ENCODE results near the gene VTCN1.
A peak's percentile ranks its signal among the peaks of the same experiment; 100 is the strongest.

VTCN1 gene

DNA sequence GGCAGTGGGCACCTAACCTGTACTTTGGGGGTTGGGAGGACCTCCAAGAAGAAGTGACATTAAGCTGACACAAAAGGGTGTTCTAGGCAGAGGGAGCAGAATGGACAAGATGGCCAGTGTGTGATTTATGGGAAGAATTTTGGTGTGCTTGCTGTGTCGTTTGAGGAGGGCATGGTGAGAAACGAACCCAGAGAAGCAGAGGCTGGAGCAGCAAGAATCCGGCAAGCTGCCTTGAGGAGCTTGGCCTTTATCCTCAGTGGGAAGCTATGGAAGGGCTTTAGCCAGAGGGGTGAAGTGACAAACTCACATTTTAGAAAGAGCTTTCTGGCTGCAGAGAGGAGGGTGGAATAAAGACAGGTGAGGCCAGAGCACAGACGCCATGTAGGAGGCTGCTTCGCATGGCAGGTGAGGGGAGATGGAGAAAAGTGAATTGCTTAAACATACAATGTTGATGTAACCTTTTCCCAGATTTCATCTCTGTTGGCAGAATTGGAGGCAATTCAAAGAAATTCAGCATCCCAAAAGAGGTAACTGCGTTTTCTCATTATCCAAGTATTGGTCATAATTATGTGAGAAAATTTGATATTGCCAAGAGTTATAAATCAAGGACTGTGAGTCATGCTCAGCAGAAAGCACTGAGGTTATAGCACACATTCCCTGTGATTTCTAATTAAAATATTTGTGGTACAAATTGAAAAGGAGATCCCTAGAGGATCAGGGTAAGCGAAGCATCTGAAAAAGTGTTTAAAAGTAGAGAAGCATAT lies 115.7 kb downstream of the VTCN1 start:
- H3K36me3 Mint-ChIP-seq (ENCODE audit: low read depth), result peaks cover 60% of the 10 kb centered on the region
- no peaks in the 10 kb centered on the region for H3K27me3 Mint-ChIP-seq (ENCODE audit: low read depth)
- no peak overlapping the region for H3K27ac Mint-ChIP-seq
- H3K4me3 Mint-ChIP-seq, result no peak overlapping the region
- peaks cover 15% of the 10 kb centered on the region for H3K4me1 Mint-ChIP-seq (ENCODE audit: low read depth)
- no peaks in the 10 kb centered on the region for H3K9me3 Mint-ChIP-seq

GRCh38 chr1:117093870-117094621 lies 116.7 kb downstream of the VTCN1 start:
- H3K27me3 Mint-ChIP-seq (ENCODE audit: low read depth), result no peaks in the 10 kb centered on the region
- peaks cover 57% of the 10 kb centered on the region for H3K36me3 Mint-ChIP-seq (ENCODE audit: low read depth)
- H3K4me1 Mint-ChIP-seq (ENCODE audit: low read depth), result peaks cover 15% of the 10 kb centered on the region
- no peak overlapping the region for H3K4me3 Mint-ChIP-seq
- H3K27ac Mint-ChIP-seq, result peak overlapping the region; percentile 58
- no peaks in the 10 kb centered on the region for H3K9me3 Mint-ChIP-seq
